H1 (cell line): ENCODE results near the gene NAP1L1. TPM values are rescaled to one million over a fixed set of nuclear protein-coding genes. Genes with fewer than 3 reads are reported as not detected.

Source experiments
- CHD7 ChIP-seq: fragments of 300-600 bp; sonication (generic); IDR thresholded peaks from 2 replicates; pipeline ENCODE4 v1.7.1; 2012; ENCODE audit warnings: low read length, moderate library complexity, mild to moderate bottlenecking, inconsistent platforms; ENCODE audit not compliant: insufficient replicate concordance
- CTBP2 ChIP-seq: IDR thresholded peaks from 2 replicates; pipeline ENCODE4 v1.7.0; 2011; ENCODE audit warnings: borderline replicate concordance, mild to moderate bottlenecking, moderate library complexity, mixed read lengths, low read length; ENCODE audit not compliant: insufficient read depth, insufficient read length
- E2F6 ChIP-seq: IDR thresholded peaks from 2 replicates; pipeline ENCODE4 v1.6.1; 2012; ENCODE audit warnings: inconsistent platforms
- EP300 ChIP-seq, 2 experiments: IDR thresholded peaks; 1 replicate in 1 of 2; 2 replicates in 1 of 2; pipeline ENCODE4 v1.6.1; 2011 to 2012; ENCODE audit warnings: low read depth in 2 of 2, low read length in 2 of 2, mild to moderate bottlenecking in 2 of 2, borderline replicate concordance in 1 of 2, inconsistent platforms in 1 of 2, moderate library complexity in 1 of 2
- MAX ChIP-seq: IDR thresholded peaks from 2 replicates; pipeline ENCODE4 v1.6.1; 2012; ENCODE audit warnings: inconsistent platforms
- POLR2A ChIP-seq, 2 experiments: IDR thresholded peaks; 1 replicate in 1 of 2; 2 replicates in 1 of 2; pipeline ENCODE4 v1.6.1; 2011; ENCODE audit warnings: low read depth in 2 of 2, low read length in 2 of 2, mild to moderate bottlenecking in 2 of 2; ENCODE audit errors: control extremely low read depth in 1 of 2
- RXRA ChIP-seq: IDR thresholded peaks from 2 replicates; pipeline ENCODE4 v1.6.1; 2011; ENCODE audit warnings: low read depth, mild to moderate bottlenecking, low read length, moderate library complexity; ENCODE audit not compliant: insufficient read depth
- SP1 ChIP-seq: IDR thresholded peaks from 2 replicates; pipeline ENCODE4 v1.6.1; 2011; ENCODE audit warnings: low read depth, low read length
- polyA plus RNA-seq, 7 experiments: library from polyadenylated mRNA; depleted of rRNA in 3 of 7; stranded (reverse) in 5 of 7; unstranded in 2 of 7; fragments of >200 nt in 5 of 7; fragments of 200-250 nt in 2 of 7; gene quantifications; 1 replicate in 5 of 7; 2 replicates in 1 of 7; 4 replicates in 1 of 7; pipeline versions ENCODE4 v1.2.1 to v1.2.3, GENCODE V29; 2011 to 2013; ENCODE audit warnings: missing spikeins in 2 of 7, mixed read lengths in 2 of 7
- total RNA-seq: library from RNA; stranded (reverse); fragmentation: NEBNext Ultra II Directional; extraction: Animal tissue kit (Norgen Biotek cat#: 25700); gene quantifications from 2 replicates; pipeline ENCODE4 v1.2.1, GENCODE V29; 2021

The NAP1L1 gene
- total and polyA plus RNA-seq, 2 of the 8 experiments (the other 6 are each of a cell fraction or from before 2014, with no cell fraction given) = 202 to 1,159 TPM

GRCh38 chr12:76117751-76118150 is 33.3 kb upstream of the NAP1L1 start (continued):
- no peak for TF ChIP-seq CTBP2
- no peak for TF ChIP-seq POLR2A (IDR thresholded peaks at IDR 0.05; ENCODE audit: control extremely low read depth in 1 of 2, low read depth in 2 of 2, low read length in 2 of 2)
- TF ChIP-seq E2F6 = no peak
- TF ChIP-seq SP1 = no peak
- no peak for TF ChIP-seq RXRA
- TF ChIP-seq MAX = no peak
- no peak for TF ChIP-seq EP300 (IDR thresholded peaks at IDR 0.05; ENCODE audit: borderline replicate concordance in 1 of 2, low read depth in 2 of 2, low read length in 2 of 2)
- TF ChIP-seq CHD7 = no peak
- TF ChIP-seq, all 59 proteins: peak for 0
